Posterior vena cava (tissue), 2 donors: ENCODE measurements around the gene OR1J4. TPM values are rescaled to one million over a fixed set of nuclear protein-coding genes. Genes with fewer than 3 reads are reported as not detected.

Experiments
- DNase-seq: peaks from one replicate; pipeline ENCODE4 v3.0.0-alpha.2; 2020; ENCODE audit warnings: low spot score
- intact Hi-C, 2 donors: fragments of 100-400 bp; cut with DNase I; formaldehyde crosslinking; loops; one replicate each; pipeline versions ENCODE4 v1.14.1 to v1.14.2; 2022 to 2023
- total RNA-seq, 2 donors: library from RNA; stranded (reverse); fragmentation: NEBNext Ultra II Directional; extraction: Animal tissue kit (Norgen Biotek cat#: 25700); gene quantifications; one replicate each; pipeline ENCODE4 v1.2.1, GENCODE V29; 2021
- donor health status: DM: yes; HTN: yes; CAD: no.
- donor health status: DM: yes; HTN: yes; CAD: no.

OR1J4 gene
- total RNA-seq, 2 donors from 2014 or later = not detected

DNA sequence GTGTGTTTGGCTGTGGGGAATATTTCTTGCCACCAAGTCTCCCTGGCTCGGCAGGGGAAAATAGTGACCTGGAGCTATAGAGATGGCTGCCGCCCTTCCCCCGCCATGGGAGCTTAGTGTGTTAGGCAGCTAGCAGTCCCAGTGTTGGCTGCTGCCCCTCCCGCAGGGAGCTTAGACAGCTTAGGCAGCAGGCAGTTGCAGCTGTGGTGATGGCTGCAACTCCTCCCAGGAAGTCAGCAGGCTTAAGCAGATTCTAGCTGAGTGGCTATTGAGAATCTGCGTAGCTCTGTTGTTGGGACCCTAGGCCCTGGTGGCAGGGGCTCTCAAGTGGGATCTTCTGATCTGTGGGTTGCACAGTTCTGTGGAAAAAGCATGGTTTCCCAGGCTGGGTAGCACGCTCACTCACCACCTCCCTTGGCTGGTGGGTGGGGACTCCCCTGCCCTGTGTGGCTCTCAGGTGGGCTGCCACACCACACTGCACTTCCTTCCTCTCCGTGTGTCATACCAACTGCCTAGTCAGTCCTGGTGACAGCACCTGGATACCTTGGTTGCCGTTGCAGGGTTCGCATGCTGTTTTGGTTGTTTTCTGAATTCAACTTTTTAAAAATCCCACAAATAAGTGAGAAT lies 43.3 kb downstream of the OR1J4 start:
- DNase-seq = no peak
- intact Hi-C loops = no loop called here

GRCh38 chr9:122567901-122568300 lies 49.0 kb downstream of the OR1J4 start:
- intact Hi-C loops = no loop called here
- no peak for DNase-seq

Other genes starting within 250 kb of the OR1J4 start
- 10 to 100 TPM; 20.8 to 30.2 TPM for gene PTGS1, start 148.1 kb upstream of the OR1J4 start, total RNA-seq
- not detected for gene OR1J1, start 41.2 kb upstream of the OR1J4 start, total RNA-seq
- not detected for gene OR1J2, start 8.3 kb upstream of the OR1J4 start, total RNA-seq
- not detected for gene OR1N1, start 8.2 kb downstream of the OR1J4 start, total RNA-seq
- gene OR1N2, start 34.0 kb downstream of the OR1J4 start, total RNA-seq = not detected
- gene OR1L8, start 64.2 kb downstream of the OR1J4 start, total RNA-seq = under 1 TPM in 1 of 2 donors, not detected in 1; 0.29 TPM
- gene OR1Q1, start 95.6 kb downstream of the OR1J4 start, total RNA-seq = not detected
- gene OR1B1, start 138.5 kb downstream of the OR1J4 start, total RNA-seq = not detected
- not detected for gene OR1L1, start 142.6 kb downstream of the OR1J4 start, total RNA-seq
- gene OR1L3, start 156.0 kb downstream of the OR1J4 start, total RNA-seq = not detected
- gene OR1L4, start 204.8 kb downstream of the OR1J4 start, total RNA-seq = not detected
- not detected for gene OR1L6, start 223.2 kb downstream of the OR1J4 start, total RNA-seq